Measurements from ENCODE around the gene KRT33A. TPM values are rescaled to one million over a fixed set of nuclear protein-coding genes. Genes with fewer than 3 reads are reported as not detected.

KRT33A gene
- total RNA-seq, 2 donors from 2014 or later: not detected

DNA sequence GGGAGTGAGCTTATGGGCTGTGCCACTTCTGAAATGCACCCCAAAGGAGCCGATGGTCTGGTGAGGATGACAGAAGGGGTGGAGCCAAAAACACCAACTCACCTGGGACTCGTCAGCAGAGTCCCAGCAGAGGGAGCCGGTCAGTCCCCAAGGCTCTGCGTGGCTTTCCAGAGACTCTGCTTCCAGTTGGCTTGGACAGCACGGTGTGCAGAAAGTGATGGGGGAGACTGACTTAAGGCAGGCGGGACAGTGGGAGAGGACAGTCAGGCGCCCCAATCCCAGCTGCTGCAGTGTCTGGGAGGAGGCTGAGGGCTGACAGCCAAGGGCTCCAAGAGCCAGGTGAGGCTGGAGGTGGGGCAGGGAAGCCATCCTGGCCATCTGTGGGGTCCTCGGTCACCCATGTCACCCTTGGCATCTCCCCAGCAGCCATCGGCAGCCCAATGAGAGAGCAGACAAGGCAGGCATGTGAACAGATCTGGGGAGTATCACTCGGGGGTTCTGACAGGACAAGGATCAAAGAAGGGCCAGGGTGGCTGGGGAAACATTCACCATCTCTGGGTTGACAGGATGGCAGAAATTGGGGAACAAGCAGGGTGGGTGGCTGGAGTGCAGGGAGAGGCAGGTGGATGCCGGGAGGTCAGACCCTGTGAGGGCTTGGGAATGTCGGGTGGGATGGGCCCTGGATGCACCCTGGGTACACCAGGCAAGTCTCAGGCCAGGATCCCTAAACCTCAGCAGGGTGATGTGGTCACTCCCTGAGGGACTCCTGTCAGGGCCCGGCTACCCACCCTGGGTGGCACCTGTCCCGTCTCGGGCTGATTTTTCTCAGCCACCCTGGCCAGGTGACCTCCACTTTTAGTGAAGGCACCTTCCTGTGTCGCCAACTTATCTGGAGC lies 26.2 kb downstream of the KRT33A start:
- TF ChIP-seq, protein P1, sequence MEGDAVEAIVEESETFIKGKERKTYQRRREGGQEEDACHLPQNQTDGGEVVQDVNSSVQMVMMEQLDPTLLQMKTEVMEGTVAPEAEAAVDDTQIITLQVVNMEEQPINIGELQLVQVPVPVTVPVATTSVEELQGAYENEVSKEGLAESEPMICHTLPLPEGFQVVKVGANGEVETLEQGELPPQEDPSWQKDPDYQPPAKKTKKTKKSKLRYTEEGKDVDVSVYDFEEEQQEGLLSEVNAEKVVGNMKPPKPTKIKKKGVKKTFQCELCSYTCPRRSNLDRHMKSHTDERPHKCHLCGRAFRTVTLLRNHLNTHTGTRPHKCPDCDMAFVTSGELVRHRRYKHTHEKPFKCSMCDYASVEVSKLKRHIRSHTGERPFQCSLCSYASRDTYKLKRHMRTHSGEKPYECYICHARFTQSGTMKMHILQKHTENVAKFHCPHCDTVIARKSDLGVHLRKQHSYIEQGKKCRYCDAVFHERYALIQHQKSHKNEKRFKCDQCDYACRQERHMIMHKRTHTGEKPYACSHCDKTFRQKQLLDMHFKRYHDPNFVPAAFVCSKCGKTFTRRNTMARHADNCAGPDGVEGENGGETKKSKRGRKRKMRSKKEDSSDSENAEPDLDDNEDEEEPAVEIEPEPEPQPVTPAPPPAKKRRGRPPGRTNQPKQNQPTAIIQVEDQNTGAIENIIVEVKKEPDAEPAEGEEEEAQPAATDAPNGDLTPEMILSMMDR (IDR thresholded peaks at IDR 0.05): no peak
- H3K36me3 ChIP-seq: no peaks in the 10 kb centered on the region
- peaks cover 3% of the 10 kb centered on the region for H3K9me3 ChIP-seq
- no peaks in the 10 kb centered on the region for H3K27me3 ChIP-seq (replicated peaks; ENCODE audit: insufficient read depth)
- no peak for DNase-seq (ENCODE audit: low spot score)
- ATAC-seq (ENCODE audit: insufficient number of reproducible peaks, low FRiP score, low read depth): no peak
- H3K4me1 ChIP-seq (ENCODE audit: control insufficient read depth in 1 of 2, low read depth in 2 of 2): no peaks in the 10 kb centered on the region
- H3K27ac ChIP-seq: no peak overlapping the region
- H3K4me3 ChIP-seq: no peak overlapping the region

DNA sequence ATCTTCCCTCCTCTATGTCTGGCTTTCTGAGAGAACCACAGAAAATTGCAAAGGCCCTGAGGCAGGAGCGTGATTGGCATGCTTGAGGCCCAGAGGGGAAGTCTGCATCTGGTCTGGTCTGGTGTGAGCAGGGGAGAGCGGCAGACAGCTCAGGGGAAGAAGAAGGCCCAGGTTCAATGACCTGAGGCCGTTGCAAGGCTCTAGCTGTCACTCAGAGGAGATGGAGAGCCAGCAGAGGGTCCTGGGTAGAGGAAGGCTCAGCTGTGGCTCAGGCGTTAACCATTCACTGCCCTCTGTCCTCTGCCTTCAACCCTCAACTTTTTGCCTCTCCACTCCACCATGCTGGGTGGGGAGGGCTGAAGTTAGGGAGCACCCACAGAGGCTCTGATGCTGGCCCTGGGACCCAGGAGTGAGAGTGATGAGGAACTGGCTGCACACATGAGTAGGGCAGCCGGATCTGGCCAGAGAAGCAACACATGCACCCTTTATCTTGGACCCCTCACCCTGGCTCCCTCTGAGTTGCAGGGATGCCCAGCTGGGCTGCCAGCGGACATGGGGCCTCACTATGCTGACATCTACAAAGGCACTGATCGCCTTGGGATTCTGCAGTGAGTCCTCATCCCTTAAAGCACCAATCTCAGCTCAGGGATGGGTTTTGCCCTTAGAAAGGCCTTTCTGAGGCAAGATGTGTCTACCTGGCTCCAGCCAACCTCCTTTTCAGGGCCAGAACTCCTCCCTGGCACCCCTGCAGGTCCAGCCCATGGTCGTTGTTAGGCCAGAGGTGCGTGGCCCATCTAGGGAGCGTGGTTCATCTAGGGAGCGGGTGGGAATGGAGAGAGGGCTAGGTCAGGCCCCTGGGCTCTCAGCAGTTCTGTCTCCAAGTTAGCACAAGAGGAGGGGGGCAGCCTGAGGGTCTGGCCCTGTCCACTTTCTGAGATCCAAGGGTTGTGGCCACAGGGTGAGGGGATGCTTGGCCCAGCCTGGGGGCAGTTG lies 27.4 kb downstream of the KRT33A start:
- no peak for DNase-seq (ENCODE audit: low spot score)
- Histone ChIP-seq H3K9me3 (peaks cover 5% of the 10 kb centered on the region), H3K4me1 (ENCODE audit: control insufficient read depth in 1 of 2, low read depth in 2 of 2) (no peaks in the 10 kb centered on the region), H3K27ac (no peak overlapping the region), H3K36me3 (no peaks in the 10 kb centered on the region), H3K27me3 (replicated peaks; ENCODE audit: insufficient read depth) (no peaks in the 10 kb centered on the region), H3K4me3 (no peak overlapping the region)
- TF ChIP-seq, protein P1 (IDR thresholded peaks at IDR 0.05): no peak
- ATAC-seq (ENCODE audit: insufficient number of reproducible peaks, low FRiP score, low read depth): no peak

- no peak for ATAC-seq (ENCODE audit: insufficient number of reproducible peaks, low FRiP score, low read depth)
- H3K36me3 ChIP-seq: no peaks in the 10 kb centered on the region
- TF ChIP-seq, protein P1 (IDR thresholded peaks at IDR 0.05): peak; percentile 72
- no peaks in the 10 kb centered on the region for H3K27me3 ChIP-seq (replicated peaks; ENCODE audit: insufficient read depth)
- H3K4me1 ChIP-seq (ENCODE audit: control insufficient read depth in 1 of 2, low read depth in 2 of 2): no peaks in the 10 kb centered on the region
- no peak overlapping the region for H3K4me3 ChIP-seq
- no peak for DNase-seq (ENCODE audit: low spot score)
- H3K9me3 ChIP-seq: peaks cover 5% of the 10 kb centered on the region
- H3K27ac ChIP-seq: no peak overlapping the region
These were observed 28.3 kb downstream of the KRT33A start for GRCh38 chr17:41322094-41322902.

- Histone ChIP-seq H3K4me3 (no peak overlapping the region), H3K27ac (no peak overlapping the region), H3K9me3 (peaks cover 5% of the 10 kb centered on the region), H3K4me1 (ENCODE audit: control insufficient read depth in 1 of 2, low read depth in 2 of 2) (no peaks in the 10 kb centered on the region), H3K27me3 (replicated peaks; ENCODE audit: insufficient read depth) (no peaks in the 10 kb centered on the region), H3K36me3 (no peaks in the 10 kb centered on the region)
- DNase-seq (ENCODE audit: low spot score) (no peak), ATAC-seq (ENCODE audit: insufficient number of reproducible peaks, low FRiP score, low read depth) (no peak)
- TF ChIP-seq, protein P1 (IDR thresholded peaks at IDR 0.05): no peak
These were observed 32.4 kb downstream of the KRT33A start for GRCh38 chr17:41318231-41318630.

Data from thoracic aorta (tissue), 2 donors.